Frontal cortex (tissue), 4 donors: ENCODE data around the gene RNF182. TPM values are rescaled to one million over a fixed set of nuclear protein-coding genes. Genes with fewer than 3 reads are reported as not detected.
"Not testable (repeated sequence)": the region's sequence is repeated elsewhere in the genome, so short reads cannot be mapped to it uniquely, and the experiment has no call there.

Experiments used
- DNase-seq, 2 donors: peaks; one replicate each; pipeline ENCODE4 v3.0.0; 2012; ENCODE audit warnings: low spot score in 2 of 2
- FAIRE-seq: peaks from 2 replicates; lab custom pipeline; 2012; peaks lifted over from hg19 to GRCh38; lab: Jason Lieb, UNC
- total RNA-seq: library from RNA; depleted of rRNA; stranded (reverse); fragments of >200 nt; gene quantifications from one replicate; pipeline ENCODE4 v1.2.3, GENCODE V29; 2014
- donor health status: control.
- donor health status: control.
- donor health status: control.

Gene RNF182
- total RNA-seq, 1 donor from 2014 or later = 35.1 TPM

DNA sequence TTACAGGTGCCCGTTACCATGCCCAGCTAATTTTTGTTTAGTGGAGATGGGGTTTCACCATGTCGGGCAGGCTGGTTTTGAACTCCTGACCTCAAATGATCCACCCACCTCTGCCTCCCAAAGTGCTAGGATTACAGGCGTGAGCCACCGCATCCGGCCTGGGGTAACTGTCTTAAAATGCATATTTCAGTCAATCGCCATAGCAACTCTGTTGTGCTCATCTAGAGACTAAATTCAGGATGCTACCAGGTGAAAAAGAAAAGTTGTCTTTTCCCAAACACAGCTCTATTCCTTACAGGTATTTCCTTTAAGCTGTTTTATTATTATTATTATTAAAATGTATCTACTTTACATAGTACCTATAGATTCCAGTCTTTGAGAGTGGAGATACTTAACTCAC is 66.6 kb downstream of the RNF182 start:
- DNase-seq = no peak
- FAIRE-seq = no peak

DNA sequence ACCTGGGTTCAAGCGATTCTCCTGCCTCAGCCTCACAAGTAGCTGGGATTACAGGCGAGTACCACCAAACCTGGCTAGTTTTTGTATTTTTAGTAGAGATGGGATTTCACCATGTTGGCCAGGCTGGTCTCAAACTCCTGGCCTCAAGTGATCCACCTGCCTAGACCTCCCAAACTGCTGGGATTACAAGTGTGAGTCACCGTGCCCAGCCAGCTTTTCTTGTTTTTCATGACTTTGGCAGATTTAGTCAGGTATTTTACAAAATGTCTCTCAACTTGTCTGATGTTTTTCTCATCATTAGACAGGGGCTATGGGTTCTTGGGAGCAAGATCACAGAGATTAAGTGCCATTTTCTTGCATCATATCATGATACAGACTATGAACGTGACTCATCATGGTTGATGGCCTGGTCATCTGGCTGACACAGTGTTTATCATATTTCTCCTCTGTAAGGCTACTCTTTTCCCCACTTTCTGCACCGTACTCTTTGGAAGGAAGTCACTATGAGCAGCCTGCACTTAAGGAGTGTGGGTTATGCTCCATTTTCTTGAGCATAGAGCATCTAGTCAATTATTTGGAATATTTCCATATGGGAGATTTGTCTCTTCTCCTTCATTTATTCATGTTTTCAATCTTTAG is 67.8 kb downstream of the RNF182 start:
- no peak for DNase-seq
- no peak for FAIRE-seq

DNA sequence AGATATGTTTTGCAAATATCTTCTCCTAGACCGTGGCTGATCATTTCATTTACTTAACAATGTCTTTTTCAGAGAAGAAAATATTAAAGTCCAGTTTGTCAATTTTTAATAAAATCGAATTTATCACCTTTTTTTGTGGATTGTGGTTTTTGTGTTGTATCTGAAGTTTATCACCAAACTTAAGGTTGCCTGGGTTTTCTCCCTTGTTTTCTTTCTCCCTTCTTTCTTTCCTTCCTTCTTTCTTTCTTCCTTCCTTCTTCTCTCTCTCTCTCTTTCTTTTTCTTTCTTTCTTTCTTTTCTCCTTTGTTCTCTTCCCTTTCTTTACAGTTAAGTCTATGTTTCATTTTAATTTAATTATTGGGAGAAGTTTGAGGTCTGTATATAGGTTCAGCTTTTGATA is 68.7 kb downstream of the RNF182 start:
- DNase-seq = no peak
- FAIRE-seq = no peak

DNA sequence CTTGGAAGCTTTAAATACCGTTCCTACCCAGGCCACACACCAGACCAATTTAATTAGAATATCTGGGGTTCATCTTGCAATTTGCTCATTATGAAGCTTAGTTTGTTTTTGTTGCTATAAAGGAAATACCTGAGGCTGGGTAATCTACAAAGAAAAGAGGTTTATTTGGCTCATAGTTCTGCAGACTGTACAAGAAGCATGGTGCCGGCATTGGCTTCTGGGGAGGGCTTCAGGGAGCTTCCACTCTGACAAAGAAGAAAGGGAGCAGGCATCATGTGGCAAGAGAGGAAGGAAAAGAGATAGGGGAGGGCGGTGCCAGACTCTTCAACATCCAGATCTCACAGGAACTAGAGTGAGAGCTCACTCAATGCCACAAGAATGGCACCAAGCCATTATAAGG is 73.6 kb downstream of the RNF182 start:
- no peak for FAIRE-seq
- DNase-seq = no peak

DNA sequence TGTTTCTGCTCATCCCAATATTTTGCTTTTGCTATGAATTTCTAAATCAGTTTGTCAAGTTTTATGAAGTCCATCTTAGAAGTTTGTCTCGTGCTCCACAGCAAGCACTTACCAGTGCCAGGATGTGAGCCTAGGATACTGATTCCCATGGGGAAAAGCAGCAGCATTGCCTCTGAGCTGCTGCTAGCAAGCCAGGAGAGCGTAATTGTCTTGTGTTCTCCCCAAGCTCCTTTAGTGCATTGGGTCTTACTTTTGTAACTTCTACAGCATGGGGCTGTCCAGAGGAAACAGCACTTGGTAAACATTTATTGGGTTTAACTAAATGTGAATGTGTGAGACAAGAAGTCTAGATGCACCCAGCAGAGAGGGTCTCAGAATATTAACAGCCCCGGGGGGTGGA is 76.1 kb downstream of the RNF182 start:
- FAIRE-seq (no peak), DNase-seq (no peak)

DNA sequence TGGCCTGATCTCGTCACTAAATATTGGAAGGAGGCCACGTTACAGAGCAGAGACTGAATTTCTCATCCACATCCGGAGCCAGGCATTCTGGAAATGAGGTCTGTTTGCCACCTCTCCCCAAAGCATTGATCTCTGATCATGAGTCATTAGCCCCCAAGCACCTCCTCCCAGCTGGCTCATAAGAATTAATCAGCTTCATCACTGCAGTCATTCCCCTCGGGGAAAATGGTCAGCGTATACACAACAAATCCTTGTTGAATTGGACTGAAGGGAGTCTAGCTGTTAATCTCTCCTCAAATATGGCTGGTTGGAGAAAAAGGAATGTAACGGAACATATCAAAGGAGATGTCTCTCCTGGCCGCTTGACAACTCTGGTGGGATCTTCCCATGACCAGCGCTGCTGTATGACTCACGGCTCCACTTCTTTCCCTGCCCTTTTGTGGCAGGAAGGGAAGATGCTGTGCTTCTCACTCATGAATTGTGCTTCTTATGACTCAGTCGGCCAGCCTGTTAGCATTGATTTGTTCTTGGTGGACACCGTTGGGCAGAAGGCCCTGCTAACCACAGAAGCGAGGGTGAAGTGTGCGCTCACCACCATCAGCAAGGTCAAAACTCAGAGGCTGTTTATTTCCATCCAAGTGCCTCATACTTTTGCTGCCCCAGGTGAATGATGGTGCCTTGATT is 76.7 kb downstream of the RNF182 start:
- FAIRE-seq (no peak), DNase-seq (no peak)

DNA sequence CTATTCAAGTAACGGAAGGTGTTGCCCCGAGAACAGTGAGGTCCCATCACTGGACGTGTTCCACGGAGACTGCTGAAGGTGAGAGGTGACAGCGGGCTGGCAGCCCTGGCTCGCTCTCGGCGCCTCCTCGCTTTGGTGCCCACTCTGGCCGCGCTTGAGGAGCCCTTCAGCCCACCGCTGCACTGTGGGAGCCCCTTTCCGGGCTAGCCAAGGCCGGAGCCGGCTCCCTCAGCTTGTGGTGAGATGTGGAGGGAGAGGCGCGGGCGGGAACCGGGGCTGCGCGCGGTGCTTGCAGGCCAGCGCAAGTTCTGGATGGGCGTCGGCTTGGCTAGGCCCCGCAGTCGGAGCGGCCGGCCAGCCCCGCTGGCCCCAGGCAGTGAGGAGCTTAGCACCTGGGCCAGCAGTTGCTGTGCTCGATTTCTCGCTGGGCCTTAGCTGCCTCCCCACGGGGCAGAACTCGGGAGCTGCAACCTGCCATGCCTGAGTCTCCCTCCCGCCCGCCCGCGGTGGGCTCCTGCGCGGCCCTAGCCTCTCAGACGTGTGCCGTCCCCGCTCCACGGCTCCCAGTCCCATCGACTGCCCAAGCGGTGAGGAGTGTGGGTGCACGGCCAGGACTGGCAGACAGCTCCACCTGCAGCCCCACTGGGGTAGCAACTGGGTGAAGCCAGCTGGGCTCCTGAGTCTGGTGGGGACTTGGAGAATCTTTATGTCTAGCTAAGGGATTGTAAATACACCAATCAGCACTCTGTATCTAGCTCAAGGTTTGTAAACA is 77.6 kb downstream of the RNF182 start:
- DNase-seq = no peak
- FAIRE-seq = no peak

DNA sequence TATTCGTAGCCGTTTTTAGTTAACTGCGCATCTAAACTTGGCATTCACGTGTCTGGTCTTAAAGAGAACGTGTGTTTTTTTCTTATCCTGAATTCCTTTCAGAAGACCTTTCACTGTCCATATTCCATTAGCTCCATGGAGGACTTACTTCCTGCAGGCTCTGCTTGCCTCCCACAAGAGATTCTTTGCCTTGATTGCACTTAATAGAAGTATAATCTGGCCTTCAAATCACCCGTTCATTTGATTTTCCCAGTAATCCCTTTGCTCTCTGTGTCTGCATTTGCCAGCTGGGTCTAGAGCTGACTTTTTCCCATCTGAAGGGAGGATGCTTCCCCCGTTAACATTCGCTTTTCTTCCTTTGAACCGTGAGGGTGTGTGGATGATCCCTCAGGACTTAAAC is 79.5 kb downstream of the RNF182 start:
- FAIRE-seq (no peak), DNase-seq (no peak)

DNA sequence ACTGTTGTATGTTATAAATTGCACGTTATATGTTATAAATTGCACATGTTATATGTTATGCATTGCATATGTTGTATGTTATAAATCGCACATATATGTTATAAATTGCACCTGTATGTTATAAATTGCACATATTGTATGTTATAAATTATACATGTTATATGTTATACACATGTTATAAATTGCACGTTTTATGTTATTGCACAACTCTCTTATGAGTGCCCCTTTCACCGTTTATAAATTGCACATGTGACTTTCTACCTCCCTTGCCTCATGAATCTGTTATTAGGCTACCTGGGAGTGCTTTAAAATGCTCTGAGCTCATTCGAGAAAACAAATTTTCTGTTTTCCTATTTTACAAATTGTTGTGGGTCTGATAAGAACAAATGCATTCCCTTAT is 84.1 kb downstream of the RNF182 start:
- FAIRE-seq (no peak), DNase-seq (no peak)

DNA sequence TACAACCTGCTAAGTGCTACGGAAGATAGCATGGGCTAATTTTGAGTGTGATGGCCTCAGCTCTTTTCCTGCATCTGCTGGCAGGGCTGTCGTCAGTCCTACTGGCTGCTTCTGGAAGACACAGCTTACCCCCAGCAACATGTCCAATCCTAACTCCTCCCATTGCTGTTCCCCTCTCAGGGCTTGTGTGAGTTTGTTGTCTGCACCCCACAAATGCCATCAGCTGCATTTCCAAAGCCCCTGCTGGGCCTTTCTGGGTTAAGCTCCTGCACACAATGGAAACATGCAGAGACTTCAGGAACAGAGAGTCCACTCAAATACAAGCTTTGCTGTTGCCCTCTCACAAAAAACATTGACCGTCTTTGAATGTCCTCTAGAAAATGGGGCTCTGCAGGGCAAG is 84.7 kb downstream of the RNF182 start:
- DNase-seq (no peak), FAIRE-seq (no peak)

DNA sequence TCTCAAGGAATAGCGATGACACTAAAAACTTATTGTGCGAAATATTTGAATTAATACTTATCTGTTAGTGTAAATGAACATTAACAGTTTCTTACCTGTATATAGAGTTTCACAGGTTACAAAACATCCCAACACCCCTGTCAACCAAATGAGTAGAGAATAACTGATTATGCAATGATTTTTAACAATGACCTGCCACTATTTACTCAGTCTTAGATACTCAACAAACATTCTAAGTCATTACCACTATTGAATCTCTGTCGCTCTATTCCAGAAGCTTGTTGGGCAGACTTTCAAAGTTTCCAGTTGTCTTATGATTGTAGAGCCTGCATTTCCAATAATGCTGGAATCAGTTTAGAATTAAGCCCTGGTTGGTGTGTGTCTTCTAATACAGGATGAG is 85.5 kb downstream of the RNF182 start:
- DNase-seq (no peak), FAIRE-seq (no peak)

DNA sequence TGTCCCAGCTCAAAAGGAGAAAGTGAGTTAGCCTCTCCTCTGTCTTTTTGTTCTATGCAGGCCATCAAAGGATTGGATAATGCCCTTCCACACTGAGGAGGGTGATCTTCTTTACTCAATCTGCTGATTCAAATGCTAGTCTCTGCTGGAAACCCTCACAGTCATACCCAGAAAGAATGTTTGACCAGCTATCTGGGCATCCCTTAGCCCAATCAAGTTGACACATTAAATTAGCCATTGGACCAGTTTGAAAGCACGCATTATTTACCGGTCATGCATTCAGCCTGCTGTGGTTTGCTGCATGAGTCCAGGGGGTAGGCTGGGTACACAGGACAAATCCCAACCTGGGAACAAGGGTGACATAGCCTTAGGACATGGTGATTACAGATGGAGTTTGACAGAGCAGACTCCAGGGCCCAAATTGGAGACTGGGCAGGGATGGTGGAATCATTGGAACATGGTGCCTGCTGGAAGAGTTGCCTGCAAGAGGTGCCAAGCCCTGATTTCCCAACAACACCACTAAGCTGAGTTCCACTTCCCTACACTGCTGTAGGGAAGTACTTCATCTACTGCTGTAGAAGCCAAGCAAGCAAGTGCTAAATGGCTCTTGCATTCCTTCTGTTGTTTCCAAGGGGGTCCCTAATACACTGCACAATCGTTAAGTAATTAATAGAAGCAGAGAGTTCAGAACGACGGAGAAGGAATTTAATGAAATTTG is 87.7 kb downstream of the RNF182 start:
- no peak for FAIRE-seq
- no peak for DNase-seq

DNA sequence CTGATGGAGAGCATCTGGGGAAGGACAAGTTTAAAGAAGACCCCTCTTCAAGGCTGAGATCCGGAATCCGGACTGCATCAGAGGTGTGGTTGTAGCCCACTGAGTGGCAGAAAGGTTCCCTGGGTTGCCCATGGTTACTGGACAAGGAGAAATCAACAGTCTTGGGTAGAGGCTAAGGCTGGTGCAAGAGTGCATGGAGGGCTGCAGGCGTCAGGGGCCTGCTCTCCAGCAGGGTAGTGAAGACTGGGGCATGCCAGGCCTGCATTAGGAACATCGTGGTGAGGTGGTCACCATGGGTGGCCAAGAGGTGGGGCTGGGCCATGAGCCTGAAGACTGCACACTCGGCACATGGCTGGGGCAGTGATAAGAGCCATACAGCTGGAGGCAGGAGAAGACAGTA is 91.2 kb downstream of the RNF182 start:
- FAIRE-seq (no peak), DNase-seq (no peak)

DNA sequence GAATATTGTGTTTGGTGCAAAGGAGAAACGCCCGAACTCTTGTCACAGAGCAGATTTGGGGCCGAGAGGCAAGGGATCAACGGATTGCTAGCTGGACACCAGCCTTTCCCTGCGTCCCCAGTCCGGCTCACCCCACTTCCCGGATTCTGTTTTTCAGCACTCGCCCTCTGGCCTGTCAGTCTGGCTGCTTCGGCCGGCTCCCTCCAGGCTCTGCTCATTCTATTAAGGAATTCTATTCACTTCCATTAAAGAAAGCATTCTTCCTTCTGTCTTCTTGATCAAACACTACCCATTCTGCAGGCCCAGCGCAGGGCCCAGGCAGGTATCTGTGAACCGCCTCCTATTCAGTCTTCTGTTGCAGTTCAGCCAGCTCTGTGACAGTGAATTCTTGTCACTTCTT is 91.7 kb downstream of the RNF182 start:
- no peak for FAIRE-seq
- no peak for DNase-seq

DNA sequence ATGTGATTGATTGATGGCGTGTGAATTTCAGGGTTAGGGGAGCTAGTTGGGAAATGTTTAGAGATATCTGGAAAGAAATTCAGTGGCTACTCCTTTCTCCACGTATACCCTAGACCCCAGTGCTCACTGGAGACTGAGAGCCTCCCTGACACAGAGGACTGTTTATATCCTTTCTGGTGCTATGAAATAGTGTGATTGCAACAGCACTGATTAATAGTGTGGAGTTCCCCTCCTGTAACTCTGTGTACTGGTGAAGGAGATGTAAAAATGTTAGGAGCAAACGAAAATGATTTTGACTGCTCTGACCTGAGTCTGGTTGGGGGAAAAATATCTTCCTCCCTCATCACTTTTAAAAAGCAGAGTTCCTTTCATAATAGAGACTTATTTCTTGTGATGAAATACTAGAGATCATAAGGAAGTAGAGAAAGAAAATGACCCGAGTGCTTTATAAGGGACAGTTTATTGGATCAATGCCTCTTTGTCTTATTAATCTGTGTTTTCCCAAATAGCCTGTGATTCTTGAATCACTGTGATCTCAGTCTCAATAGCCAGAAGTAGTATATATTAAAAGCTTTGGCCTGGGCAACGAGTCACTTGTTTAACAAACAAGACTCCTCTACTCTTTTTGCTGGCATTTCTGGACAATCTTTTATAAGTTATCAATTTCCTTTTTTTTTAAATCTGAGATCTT is 92.3 kb downstream of the RNF182 start:
- no peak for DNase-seq
- no peak for FAIRE-seq

DNA sequence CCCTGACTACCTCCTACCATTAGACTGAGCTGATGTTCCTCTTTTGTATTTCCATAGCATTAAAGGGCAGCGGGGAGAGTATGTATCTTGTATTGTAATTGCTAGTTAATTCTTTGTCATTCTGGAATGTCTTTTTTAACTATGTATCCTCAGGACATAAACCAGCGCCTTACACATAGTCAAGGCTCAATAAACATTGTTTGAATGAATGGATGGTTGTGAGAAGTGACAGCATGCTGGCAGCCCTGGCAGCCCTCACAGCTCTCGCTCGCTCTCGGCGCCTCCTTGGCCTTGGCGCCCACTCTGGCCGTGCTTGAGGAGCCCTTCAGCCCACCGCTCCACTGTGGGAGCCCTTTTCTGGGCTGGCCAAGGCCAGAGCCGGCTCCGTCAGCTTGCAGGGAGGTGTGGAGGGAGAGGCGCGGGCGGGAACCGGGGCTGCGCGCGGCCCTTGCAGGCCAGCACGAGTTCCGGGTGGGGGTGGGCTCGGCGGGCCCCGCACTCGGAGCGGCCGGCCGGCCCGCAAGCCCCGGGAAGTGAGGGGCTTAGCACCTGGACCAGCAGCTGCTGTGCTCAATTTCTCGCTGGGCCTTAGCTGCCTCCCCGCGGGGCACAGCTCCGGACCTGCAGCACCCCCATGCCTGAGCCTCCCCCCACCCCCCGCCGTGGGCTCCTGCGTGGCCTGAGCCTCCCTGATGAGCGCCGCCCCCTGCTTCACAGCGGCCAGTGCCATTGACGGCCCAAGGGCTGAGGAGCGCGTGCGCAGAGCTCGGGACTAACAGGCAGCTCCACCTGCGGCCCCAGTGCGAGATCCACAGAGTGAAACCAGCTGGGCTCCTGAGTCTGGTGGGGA is 93.1 kb downstream of the RNF182 start:
- no peak for FAIRE-seq

DNA sequence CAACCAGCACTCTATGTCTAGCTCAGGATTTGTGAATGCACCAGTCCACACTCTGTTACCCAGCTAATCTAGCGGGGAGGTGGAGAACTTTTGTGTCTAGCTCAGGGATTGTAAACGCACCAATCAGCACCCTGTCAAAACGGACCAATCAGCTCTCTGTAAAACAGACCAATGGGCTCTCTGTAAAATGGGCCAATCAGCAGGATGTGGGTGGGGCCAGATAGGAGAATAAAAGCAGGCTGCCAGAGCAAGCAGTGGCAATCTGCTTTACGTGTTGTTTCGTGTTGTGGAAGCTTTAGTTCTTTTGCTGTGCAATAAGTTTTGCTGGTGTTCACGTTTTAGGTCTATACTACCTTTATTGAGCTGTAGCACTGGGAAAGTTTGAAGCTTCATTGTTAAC is 93.8 kb downstream of the RNF182 start:
- DNase-seq, FAIRE-seq: not testable (repeated sequence)

More for the DNA sequence above, 93.1 kb downstream of the RNF182 start:
- no peak for DNase-seq

DNA sequence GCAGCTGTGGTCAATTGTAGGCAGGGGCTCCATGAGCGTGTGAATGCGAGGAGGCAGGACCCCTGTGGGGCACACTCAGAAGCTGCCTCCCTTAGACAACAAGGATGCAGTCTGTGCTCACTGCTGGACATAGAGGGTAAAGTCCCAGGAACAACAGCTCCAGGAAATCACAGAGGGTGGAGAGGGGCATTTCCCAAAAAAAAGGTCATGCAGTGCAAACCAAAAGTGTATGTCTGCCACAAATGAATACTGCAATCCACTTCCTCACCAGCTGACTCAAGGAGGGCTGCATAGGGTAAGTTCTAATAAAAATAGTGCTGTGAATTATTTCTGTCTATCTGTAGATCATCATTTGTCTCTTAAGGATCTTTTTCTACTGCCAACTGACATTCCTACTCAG is 95.8 kb downstream of the RNF182 start:
- FAIRE-seq = no peak
- DNase-seq = no peak

DNA sequence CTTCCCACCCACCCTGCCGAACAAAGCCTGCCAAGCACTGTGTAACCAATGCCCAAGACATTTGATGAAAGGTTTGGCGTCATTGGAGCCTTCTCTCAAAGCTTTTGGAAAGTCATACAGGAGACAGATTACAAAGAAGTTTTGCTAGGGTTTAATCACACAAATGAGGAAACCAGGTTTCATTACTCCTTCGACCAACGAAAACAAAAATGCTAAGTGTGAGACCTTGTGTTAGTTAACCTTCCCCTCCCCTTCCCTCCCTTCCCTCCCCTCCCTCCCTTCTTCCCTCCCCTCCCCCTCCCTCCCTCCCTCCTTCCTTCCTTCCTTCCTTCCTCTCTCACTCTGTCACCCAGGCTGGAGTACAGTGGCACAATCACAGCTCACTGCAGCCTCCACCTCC is 96.7 kb downstream of the RNF182 start:
- FAIRE-seq (no peak), DNase-seq (no peak)
